Measurements from ENCODE around the gene ZNF786.
"Not testable (repeated sequence)": the region's sequence is repeated elsewhere in the genome, so short reads cannot be mapped to it uniquely, and the experiment has no call there.

Gene ZNF786

GRCh38 chr7:149090397-149091195 lies at the start of gene ZNF786:
ZNF786 (minus strand) TSS chr7:149090718; CDS start chr7:149090640, 78 bp downstream.
- in situ Hi-C loops (cut with MboI; ENCODE audit: low sequenced_read_pairs): no loop called here

- in situ Hi-C loops (cut with MboI; ENCODE audit: low sequenced_read_pairs): no loop called here
Observed at GRCh38 chr7:149136118-149136517, 45.6 kb upstream of the ZNF786 start.

- in situ Hi-C loops (cut with MboI; ENCODE audit: low sequenced_read_pairs): no loop called here
Observed at GRCh38 chr7:149133028-149133710, 42.7 kb upstream of the ZNF786 start.

GRCh38 chr7:149130572-149131198 lies 40.2 kb upstream of the ZNF786 start:
- in situ Hi-C loops (cut with MboI; ENCODE audit: low sequenced_read_pairs): no loop called here

- in situ Hi-C loops (cut with MboI; ENCODE audit: low sequenced_read_pairs): no loop called here
Observed at GRCh38 chr7:149126662-149127266, 36.2 kb upstream of the ZNF786 start.

- in situ Hi-C loops (cut with MboI; ENCODE audit: low sequenced_read_pairs): no loop called here
Observed at GRCh38 chr7:149125863-149126661, 35.5 kb upstream of the ZNF786 start, which contains the start of gene ZNF425. ZNF425 (minus strand) TSS chr7:149126324; CDS start chr7:149126213, 111 bp downstream.

GRCh38 chr7:149125189-149125862 lies 34.8 kb upstream of the ZNF786 start:
- in situ Hi-C loops (cut with MboI; ENCODE audit: low sequenced_read_pairs): no loop called here

GRCh38 chr7:149109969-149110368 lies 19.5 kb upstream of the ZNF786 start:
- in situ Hi-C loops (cut with MboI; ENCODE audit: low sequenced_read_pairs): no loop called here

GRCh38 chr7:149104749-149105148 lies 14.2 kb upstream of the ZNF786 start:
- in situ Hi-C loops (cut with MboI; ENCODE audit: low sequenced_read_pairs): no loop called here

GRCh38 chr7:149104214-149104613 lies 13.7 kb upstream of the ZNF786 start:
- in situ Hi-C loops (cut with MboI; ENCODE audit: low sequenced_read_pairs): no loop called here

GRCh38 chr7:149103424-149103823 lies 12.9 kb upstream of the ZNF786 start:
- in situ Hi-C loops (cut with MboI; ENCODE audit: low sequenced_read_pairs): no loop called here

- in situ Hi-C loops (cut with MboI; ENCODE audit: low sequenced_read_pairs): no loop called here
Observed at GRCh38 chr7:149102666-149103065, 12.1 kb upstream of the ZNF786 start.

GRCh38 chr7:149100821-149101220 lies 10.3 kb upstream of the ZNF786 start:
- in situ Hi-C loops (cut with MboI; ENCODE audit: low sequenced_read_pairs): no loop called here

- in situ Hi-C loops (cut with MboI; ENCODE audit: low sequenced_read_pairs): no loop called here
Observed at GRCh38 chr7:149099058-149099457, 8.5 kb upstream of the ZNF786 start.

- in situ Hi-C loops (cut with MboI; ENCODE audit: low sequenced_read_pairs): no loop called here
Observed at GRCh38 chr7:149097088-149097487, 6.6 kb upstream of the ZNF786 start.

- in situ Hi-C loops (cut with MboI; ENCODE audit: low sequenced_read_pairs): no loop called here
Observed at GRCh38 chr7:149093228-149093627, 2.7 kb upstream of the ZNF786 start.

- in situ Hi-C loops (cut with MboI; ENCODE audit: low sequenced_read_pairs): not testable (repeated sequence)
Observed at GRCh38 chr7:149092244-149092643, 1.7 kb upstream of the ZNF786 start.

GRCh38 chr7:149087376-149087775 lies 3.1 kb downstream of the ZNF786 start:
- in situ Hi-C loops (cut with MboI; ENCODE audit: low sequenced_read_pairs): no loop called here

- in situ Hi-C loops (cut with MboI; ENCODE audit: low sequenced_read_pairs): no loop called here
Observed at GRCh38 chr7:149085866-149086265, 4.7 kb downstream of the ZNF786 start.

- in situ Hi-C loops (cut with MboI; ENCODE audit: low sequenced_read_pairs): no loop called here
Observed at GRCh38 chr7:149084407-149084806, 6.1 kb downstream of the ZNF786 start.
